ENCODE results near the gene CACNB2. TPM values are rescaled to one million over a fixed set of nuclear protein-coding genes. Genes with fewer than 3 reads are reported as not detected.

CACNB2 gene
- total RNA-seq, 1 donor from 2014 or later, result 0.13 TPM

GRCh38 chr10:18211862-18212261 lies 71.6 kb downstream of the CACNB2 start:
- Mint-ChIP-seq H3K27ac (no peak overlapping the region), H3K4me1 (ENCODE audit: low read depth) (no peaks in the 10 kb centered on the region), H3K9me3 (no peaks in the 10 kb centered on the region), H3K27me3 (ENCODE audit: insufficient read depth) (no peaks in the 10 kb centered on the region), H3K36me3 (ENCODE audit: low read depth) (no peaks in the 10 kb centered on the region), H3K4me3 (no peak overlapping the region)
- intact Hi-C loops (cut with micrococcal nuclease), result loop anchor here (10.0 kb wide), 1 partner anchor 307 kb away; no protein-coding TSS in a partner anchor
- no peak for DNase-seq (ENCODE audit: low spot score)

- intact Hi-C loops (cut with micrococcal nuclease), result loop anchor here (10.0 kb wide), 1 partner anchor 308 kb away; no protein-coding TSS in a partner anchor
- no peaks in the 10 kb centered on the region for H3K36me3 Mint-ChIP-seq (ENCODE audit: low read depth)
- no peak overlapping the region for H3K4me3 Mint-ChIP-seq
- H3K9me3 Mint-ChIP-seq, result no peaks in the 10 kb centered on the region
- DNase-seq (ENCODE audit: low spot score), result no peak
- H3K27ac Mint-ChIP-seq, result no peak overlapping the region
- no peaks in the 10 kb centered on the region for H3K27me3 Mint-ChIP-seq (ENCODE audit: insufficient read depth)
- H3K4me1 Mint-ChIP-seq (ENCODE audit: low read depth), result no peaks in the 10 kb centered on the region
Observed at GRCh38 chr10:18213271-18213670, 73.0 kb downstream of the CACNB2 start.

- Mint-ChIP-seq H3K27me3 (ENCODE audit: insufficient read depth) (no peaks in the 10 kb centered on the region), H3K4me1 (ENCODE audit: low read depth) (no peaks in the 10 kb centered on the region), H3K4me3 (no peak overlapping the region), H3K27ac (no peak overlapping the region), H3K9me3 (no peaks in the 10 kb centered on the region), H3K36me3 (ENCODE audit: low read depth) (no peaks in the 10 kb centered on the region)
- intact Hi-C loops (cut with micrococcal nuclease), result loop anchor here (10.0 kb wide), 1 partner anchor 310 kb away; no protein-coding TSS in a partner anchor
- no peak for DNase-seq (ENCODE audit: low spot score)
Observed at GRCh38 chr10:18214691-18215563, 74.7 kb downstream of the CACNB2 start.

GRCh38 chr10:18216482-18216881 lies 76.3 kb downstream of the CACNB2 start:
- no peak overlapping the region for H3K27ac Mint-ChIP-seq
- no peaks in the 10 kb centered on the region for H3K27me3 Mint-ChIP-seq (ENCODE audit: insufficient read depth)
- no peak overlapping the region for H3K4me3 Mint-ChIP-seq
- H3K4me1 Mint-ChIP-seq (ENCODE audit: low read depth), result no peaks in the 10 kb centered on the region
- no peaks in the 10 kb centered on the region for H3K9me3 Mint-ChIP-seq
- no peak for DNase-seq (ENCODE audit: low spot score)
- intact Hi-C loops (cut with micrococcal nuclease), result loop anchor here (10.0 kb wide), 1 partner anchor 312 kb away; no protein-coding TSS in a partner anchor
- no peaks in the 10 kb centered on the region for H3K36me3 Mint-ChIP-seq (ENCODE audit: low read depth)

- Mint-ChIP-seq H3K9me3 (no peaks in the 10 kb centered on the region), H3K27ac (no peak overlapping the region), H3K4me3 (no peak overlapping the region), H3K4me1 (ENCODE audit: low read depth) (no peaks in the 10 kb centered on the region), H3K36me3 (ENCODE audit: low read depth) (no peaks in the 10 kb centered on the region), H3K27me3 (ENCODE audit: insufficient read depth) (no peaks in the 10 kb centered on the region)
- intact Hi-C loops (cut with micrococcal nuclease), result loop anchor here (10.0 kb wide), 1 partner anchor 313 kb away; no protein-coding TSS in a partner anchor
- DNase-seq (ENCODE audit: low spot score), result no peak
Observed at GRCh38 chr10:18217577-18217976, 77.4 kb downstream of the CACNB2 start.

- Mint-ChIP-seq H3K27me3 (ENCODE audit: insufficient read depth) (no peaks in the 10 kb centered on the region), H3K9me3 (no peaks in the 10 kb centered on the region), H3K4me3 (no peak overlapping the region), H3K4me1 (ENCODE audit: low read depth) (no peaks in the 10 kb centered on the region), H3K27ac (no peak overlapping the region), H3K36me3 (ENCODE audit: low read depth) (no peaks in the 10 kb centered on the region)
- DNase-seq (ENCODE audit: low spot score), result no peak
- intact Hi-C loops (cut with micrococcal nuclease), result loop anchor here (10.0 kb wide), 1 partner anchor 314 kb away; no protein-coding TSS in a partner anchor
Observed at GRCh38 chr10:18219146-18219545, 78.9 kb downstream of the CACNB2 start.

GRCh38 chr10:18221123-18221522 lies 80.9 kb downstream of the CACNB2 start:
- H3K36me3 Mint-ChIP-seq (ENCODE audit: low read depth), result no peaks in the 10 kb centered on the region
- H3K4me1 Mint-ChIP-seq (ENCODE audit: low read depth), result no peaks in the 10 kb centered on the region
- DNase-seq (ENCODE audit: low spot score), result no peak

GRCh38 chr10:18221882-18222281 lies 81.7 kb downstream of the CACNB2 start:
- DNase-seq (ENCODE audit: low spot score), result no peak
- Mint-ChIP-seq H3K4me3 (no peak overlapping the region), H3K36me3 (ENCODE audit: low read depth) (no peaks in the 10 kb centered on the region), H3K27ac (no peak overlapping the region), H3K27me3 (ENCODE audit: insufficient read depth) (no peaks in the 10 kb centered on the region), H3K9me3 (no peaks in the 10 kb centered on the region), H3K4me1 (ENCODE audit: low read depth) (no peaks in the 10 kb centered on the region)
- intact Hi-C loops (cut with micrococcal nuclease), result no loop called here

More at GRCh38 chr10:18221123-18221522, 80.9 kb downstream of the CACNB2 start:
- no peaks in the 10 kb centered on the region for H3K27me3 Mint-ChIP-seq (ENCODE audit: insufficient read depth)
- H3K27ac Mint-ChIP-seq, result no peak overlapping the region
- H3K4me3 Mint-ChIP-seq, result no peak overlapping the region
- no peaks in the 10 kb centered on the region for H3K9me3 Mint-ChIP-seq
- intact Hi-C loops (cut with micrococcal nuclease), result no loop called here

GRCh38 chr10:18222866-18223265 lies 82.6 kb downstream of the CACNB2 start:
- no peaks in the 10 kb centered on the region for H3K4me1 Mint-ChIP-seq (ENCODE audit: low read depth)
- H3K36me3 Mint-ChIP-seq (ENCODE audit: low read depth), result no peaks in the 10 kb centered on the region
- H3K27ac Mint-ChIP-seq, result no peak overlapping the region
- DNase-seq (ENCODE audit: low spot score), result no peak
- no peaks in the 10 kb centered on the region for H3K27me3 Mint-ChIP-seq (ENCODE audit: insufficient read depth)
- no peak overlapping the region for H3K4me3 Mint-ChIP-seq
- no peaks in the 10 kb centered on the region for H3K9me3 Mint-ChIP-seq
- intact Hi-C loops (cut with micrococcal nuclease), result no loop called here

GRCh38 chr10:18223898-18224297 lies 83.7 kb downstream of the CACNB2 start:
- Mint-ChIP-seq H3K27me3 (ENCODE audit: insufficient read depth) (no peaks in the 10 kb centered on the region), H3K27ac (no peak overlapping the region), H3K9me3 (no peaks in the 10 kb centered on the region), H3K4me1 (ENCODE audit: low read depth) (no peaks in the 10 kb centered on the region), H3K4me3 (no peak overlapping the region), H3K36me3 (ENCODE audit: low read depth) (no peaks in the 10 kb centered on the region)
- intact Hi-C loops (cut with micrococcal nuclease), result no loop called here
- no peak for DNase-seq (ENCODE audit: low spot score)

- Mint-ChIP-seq H3K36me3 (ENCODE audit: low read depth) (no peaks in the 10 kb centered on the region), H3K27me3 (ENCODE audit: insufficient read depth) (no peaks in the 10 kb centered on the region), H3K4me1 (ENCODE audit: low read depth) (no peaks in the 10 kb centered on the region), H3K4me3 (no peak overlapping the region), H3K9me3 (no peaks in the 10 kb centered on the region), H3K27ac (no peak overlapping the region)
- no peak for DNase-seq (ENCODE audit: low spot score)
- intact Hi-C loops (cut with micrococcal nuclease), result no loop called here
Observed at GRCh38 chr10:18224626-18225445, 84.6 kb downstream of the CACNB2 start.

GRCh38 chr10:18226336-18226735 lies 86.1 kb downstream of the CACNB2 start:
- H3K4me3 Mint-ChIP-seq, result no peak overlapping the region
- intact Hi-C loops (cut with micrococcal nuclease), result no loop called here
- no peaks in the 10 kb centered on the region for H3K9me3 Mint-ChIP-seq
- no peak for DNase-seq (ENCODE audit: low spot score)
- no peak overlapping the region for H3K27ac Mint-ChIP-seq
- H3K36me3 Mint-ChIP-seq (ENCODE audit: low read depth), result no peaks in the 10 kb centered on the region
- H3K4me1 Mint-ChIP-seq (ENCODE audit: low read depth), result no peaks in the 10 kb centered on the region
- no peaks in the 10 kb centered on the region for H3K27me3 Mint-ChIP-seq (ENCODE audit: insufficient read depth)

- Mint-ChIP-seq H3K9me3 (no peaks in the 10 kb centered on the region), H3K27me3 (ENCODE audit: insufficient read depth) (no peaks in the 10 kb centered on the region), H3K4me1 (ENCODE audit: low read depth) (no peaks in the 10 kb centered on the region), H3K36me3 (ENCODE audit: low read depth) (no peaks in the 10 kb centered on the region), H3K27ac (no peak overlapping the region), H3K4me3 (no peak overlapping the region)
- intact Hi-C loops (cut with micrococcal nuclease), result no loop called here
- no peak for DNase-seq (ENCODE audit: low spot score)
Observed at GRCh38 chr10:18229826-18230225, 89.6 kb downstream of the CACNB2 start.
